H9 (cell line): ENCODE measurements around the gene FZD10. TPM values are rescaled to one million over a fixed set of nuclear protein-coding genes. Genes with fewer than 3 reads are reported as not detected.
A peak's percentile ranks its signal among the peaks of the same experiment; 100 is the strongest.

Experiments used
- DNase-seq: peaks from one replicate; pipeline ENCODE4 v3.0.0-alpha.2; 2017
- H2AFZ ChIP-seq: one replicate; pipeline ENCODE4 v1.6.1; 2013; ENCODE audit warnings: mild to moderate bottlenecking, low read length, control low read depth, moderate library complexity
- H2AK5ac ChIP-seq: 2 replicates; pipeline ENCODE4 v1.6.1; 2013; ENCODE audit warnings: low read length, control low read depth, mixed read lengths; ENCODE audit not compliant: insufficient read length
- H2BK120ac ChIP-seq: one replicate; pipeline ENCODE4 v1.6.1; 2013; ENCODE audit warnings: low read depth, mild to moderate bottlenecking, low read length, control low read depth, inconsistent platforms; ENCODE audit not compliant: poor library complexity, severe bottlenecking
- H2BK12ac ChIP-seq: 2 replicates; pipeline ENCODE4 v1.6.1; 2013; ENCODE audit warnings: low read length, control low read depth, mixed read lengths, low read depth; ENCODE audit not compliant: insufficient read length
- H2BK15ac ChIP-seq: 2 replicates; pipeline ENCODE4 v1.6.1; 2013; ENCODE audit warnings: low read depth, low read length, control low read depth
- H2BK20ac ChIP-seq: one replicate; pipeline ENCODE4 v1.6.1; 2013; ENCODE audit warnings: low read depth, mild to moderate bottlenecking, low read length, control low read depth, inconsistent platforms; ENCODE audit not compliant: poor library complexity, severe bottlenecking
- H2BK5ac ChIP-seq: 2 replicates; pipeline ENCODE4 v1.6.1; 2013; ENCODE audit warnings: low read length, control low read depth, mixed read lengths; ENCODE audit not compliant: insufficient read length
- H3K14ac ChIP-seq: 2 replicates; pipeline ENCODE4 v1.6.1; 2013; ENCODE audit warnings: low read length, control low read depth; ENCODE audit not compliant: insufficient read depth
- H3K18ac ChIP-seq: 2 replicates; pipeline ENCODE4 v1.6.1; 2013; ENCODE audit warnings: low read depth, mild to moderate bottlenecking, mixed read lengths, low read length, control low read depth; ENCODE audit not compliant: insufficient read length
- H3K23ac ChIP-seq: 2 replicates; pipeline ENCODE4 v1.6.1; 2013; ENCODE audit warnings: low read length, control low read depth, mixed read lengths, low read depth; ENCODE audit not compliant: insufficient read length
- H3K23me2 ChIP-seq: 2 replicates; pipeline ENCODE4 v1.6.1; 2013; ENCODE audit warnings: low read depth, mild to moderate bottlenecking, mixed read lengths, low read length, control low read depth; ENCODE audit not compliant: insufficient read length, poor library complexity, severe bottlenecking
- H3K27ac ChIP-seq: 2 replicates; pipeline ENCODE4 v1.5.1; 2013; ENCODE audit warnings: low read length, control low read depth, mixed read lengths, low read depth; ENCODE audit not compliant: insufficient read length
- H3K27me3 ChIP-seq: 2 replicates; pipeline ENCODE4 v1.6.1; 2013; ENCODE audit warnings: low read length, control low read depth, inconsistent platforms; ENCODE audit not compliant: insufficient read depth
- H3K4ac ChIP-seq: 2 replicates; pipeline ENCODE4 v1.6.1; 2013; ENCODE audit warnings: low read depth, mild to moderate bottlenecking, control low read depth, inconsistent platforms, low read length, moderate library complexity
- H3K4me1 ChIP-seq: 2 replicates; pipeline ENCODE4 v1.6.1; 2013; ENCODE audit warnings: low read length, control low read depth, inconsistent platforms; ENCODE audit not compliant: insufficient read depth
- H3K4me2 ChIP-seq: 2 replicates; pipeline ENCODE4 v1.6.1; 2013; ENCODE audit warnings: low read length, control low read depth, mixed read lengths; ENCODE audit not compliant: insufficient read length, insufficient read depth
- H3K56ac ChIP-seq: 2 replicates; pipeline ENCODE4 v1.6.1; 2013; ENCODE audit warnings: low read depth, mild to moderate bottlenecking, mixed read lengths, low read length, control low read depth; ENCODE audit not compliant: insufficient read length
- H3K79me1 ChIP-seq: 2 replicates; pipeline ENCODE4 v1.6.1; 2013; ENCODE audit warnings: low read depth, mild to moderate bottlenecking, moderate library complexity, low read length, control low read depth, inconsistent platforms; ENCODE audit not compliant: insufficient read depth, poor library complexity, severe bottlenecking
- H3K79me2 ChIP-seq: 2 replicates; pipeline ENCODE4 v1.6.1; 2013; ENCODE audit warnings: low read length, control low read depth, inconsistent platforms; ENCODE audit not compliant: insufficient read depth
- H3K9ac ChIP-seq: 2 replicates; pipeline ENCODE4 v1.6.1; 2013; ENCODE audit warnings: low read length, control low read depth, mixed read lengths; ENCODE audit not compliant: insufficient read length; ENCODE audit errors: extremely low read depth
- H3K9me3 ChIP-seq: one replicate; pipeline ENCODE4 v1.6.1; 2013; ENCODE audit warnings: low read depth, low read length, inconsistent platforms; ENCODE audit not compliant: control insufficient read depth
- H3T11ph ChIP-seq: one replicate; pipeline ENCODE4 v1.6.1; 2013; ENCODE audit warnings: mild to moderate bottlenecking, low read length, control low read depth, inconsistent platforms
- H4K20me1 ChIP-seq: one replicate; pipeline ENCODE4 v1.6.1; 2013; ENCODE audit not compliant: control insufficient read depth, insufficient read length, insufficient read depth
- H4K5ac ChIP-seq: 2 replicates; pipeline ENCODE4 v1.6.1; 2013; ENCODE audit warnings: low read depth, mild to moderate bottlenecking, mixed read lengths, low read length, control low read depth; ENCODE audit not compliant: insufficient read length
- H4K8ac ChIP-seq: replicated peaks from 2 replicates; pipeline ENCODE4 v1.6.1; 2013; ENCODE audit warnings: low read length, control low read depth, mixed read lengths, low read depth; ENCODE audit not compliant: insufficient read length
- H4K91ac ChIP-seq: 2 replicates; pipeline ENCODE4 v1.6.1; 2013; ENCODE audit warnings: low read depth, mild to moderate bottlenecking, moderate library complexity, mixed read lengths, low read length, control low read depth; ENCODE audit not compliant: insufficient read length
- H3K27ac Mint-ChIP-seq, 3 experiments: 2 replicates in 2 of 3; 3 replicates in 1 of 3; pipeline ENCODE4 v1.8.0; 2020 to 2021; ENCODE audit warnings: mixed read lengths in 3 of 3, mild to moderate bottlenecking in 1 of 3, moderate library complexity in 1 of 3
- H3K27me3 Mint-ChIP-seq: 2 replicates; pipeline ENCODE4 v1.8.0; 2021; ENCODE audit warnings: low read depth, mild to moderate bottlenecking, moderate library complexity, mixed read lengths
- H3K36me3 Mint-ChIP-seq, 3 experiments: 2 replicates in 2 of 3; 3 replicates in 1 of 3; pipeline ENCODE4 v1.8.0; 2020 to 2021; ENCODE audit warnings: low read depth in 3 of 3, mixed read lengths in 3 of 3; ENCODE audit not compliant: insufficient read depth in 1 of 3
- H3K4me1 Mint-ChIP-seq, 2 experiments: 2 replicates each; pipeline ENCODE4 v1.8.0; 2020; ENCODE audit warnings: mixed read lengths in 2 of 2
- H3K4me3 Mint-ChIP-seq, 2 experiments: 2 replicates in 1 of 2; 3 replicates in 1 of 2; pipeline ENCODE4 v1.8.0; 2020 to 2021; ENCODE audit warnings: mild to moderate bottlenecking in 2 of 2, mixed read lengths in 2 of 2, moderate library complexity in 1 of 2
- H3K9me3 Mint-ChIP-seq, 2 experiments: 2 replicates in 1 of 2; 3 replicates in 1 of 2; pipeline ENCODE4 v1.8.0; 2020; ENCODE audit warnings: mild to moderate bottlenecking in 2 of 2, mixed read lengths in 2 of 2, moderate library complexity in 1 of 2
- CTCF ChIP-seq: fragments of 200-600 bp; sonication (generic); conservative IDR thresholded peaks from 3 replicates; pipeline ENCODE4 v1.8.0; 2021; ENCODE audit warnings: antibody characterized with exemption, mild to moderate bottlenecking
- WGBS: extraction: QIAGEN DNeasy Blood & Tissue Kit; methylation state at CpG from one replicate; pipeline ENCODE4 v1.1.7; 2013; ENCODE audit warnings: missing lambda C conversion rate, low lambda C conversion rate, mixed read lengths; ENCODE audit not compliant: insufficient read length; ENCODE audit errors: extremely low coverage; 5-methylcytosine and 5-hydroxymethylcytosine counted together
- total RNA-seq: library from RNA; stranded (reverse); gene quantifications from 2 replicates; pipeline ENCODE4 v1.2.1, GENCODE V29; 2021

Gene FZD10
- total RNA-seq, 1 experiment from 2014 or later = 1.0 TPM

- Histone ChIP-seq H2AK5ac (no peak overlapping the region), H3K23ac (no peak overlapping the region), H4K8ac (no peak overlapping the region), H3K27me3 (no peaks in the 10 kb centered on the region; the same call in 1 of the 2 replicates), H2BK15ac (no peak overlapping the region), H2BK120ac (no peak overlapping the region), H4K5ac (no peak overlapping the region), H2BK5ac (no peak overlapping the region), H3K4me2 (no peak overlapping the region), H3T11ph (no peak overlapping the region), H3K4ac (no peak overlapping the region), H3K23me2 (no peaks in the 10 kb centered on the region), H3K27ac (no peak overlapping the region), H3K4me1 (no peaks in the 10 kb centered on the region), H3K9me3 (no peaks in the 10 kb centered on the region), H3K79me2 (no peaks in the 10 kb centered on the region), H3K14ac (no peak overlapping the region), H3K79me1 (no peaks in the 10 kb centered on the region), H3K18ac (no peak overlapping the region), H4K20me1 (no peaks in the 10 kb centered on the region), H3K56ac (no peak overlapping the region), H2BK20ac (no peak overlapping the region), H2AFZ (no peak overlapping the region), H2BK12ac (no peak overlapping the region), H4K91ac (no peak overlapping the region), H3K9ac (no peak overlapping the region)
- H3K36me3 Mint-ChIP-seq = no peaks in the 10 kb centered on the region; a peak in 1 of 7 replicates
- DNase-seq = peak; percentile 24
- H3K4me1 Mint-ChIP-seq = peaks cover 10 to 13% of the 10 kb centered on the region in 2 experiments; a peak in 3 of 4 replicates
- peaks cover 0 to 5% of the 10 kb centered on the region in 2 experiments; a peak in 4 of 5 replicates for H3K9me3 Mint-ChIP-seq
- no peak for TF ChIP-seq CTCF
- H3K27me3 Mint-ChIP-seq = peaks cover 89% of the 10 kb centered on the region
- H3K4me3 Mint-ChIP-seq = no peak overlapping the region
- no peak overlapping the region for H3K27ac Mint-ChIP-seq
- no CpG with 5 or more reads among the region's 7 CpGs for WGBS
Observed at GRCh38 chr12:130179191-130179590, 16.9 kb downstream of the FZD10 start.
